Type B pancreatic cell (in vitro differentiated cells): ENCODE data around the gene TUBB2A. TPM values are rescaled to one million over a fixed set of nuclear protein-coding genes. Genes with fewer than 3 reads are reported as not detected.

Source experiments
- DNase-seq: peaks from one replicate; pipeline ENCODE4 v3.0.0; 2021; ENCODE audit warnings: mixed read lengths; ENCODE audit not compliant: unreplicated experiment; ENCODE audit errors: extremely low spot score
- H3K27ac Mint-ChIP-seq: 2 replicates; pipeline ENCODE4 v1.8.0; 2021; ENCODE audit warnings: mild to moderate bottlenecking, mixed read lengths
- H3K27me3 Mint-ChIP-seq: 2 replicates; pipeline ENCODE4 v1.8.0; 2021; ENCODE audit warnings: mixed read lengths
- H3K36me3 Mint-ChIP-seq: 2 replicates; pipeline ENCODE4 v1.8.0; 2021; ENCODE audit warnings: mixed read lengths
- H3K4me1 Mint-ChIP-seq: one replicate; pipeline ENCODE4 v1.8.0; 2021; ENCODE audit warnings: mixed read lengths; ENCODE audit not compliant: unreplicated experiment
- H3K4me3 Mint-ChIP-seq: 2 replicates; pipeline ENCODE4 v1.8.0; 2021; ENCODE audit warnings: mild to moderate bottlenecking, mixed read lengths
- H3K9me3 Mint-ChIP-seq: 2 replicates; pipeline ENCODE4 v1.8.0; 2021; ENCODE audit warnings: mixed read lengths
- CTCF ChIP-seq: fragments of 200-600 bp; sonication (generic); conservative IDR thresholded peaks from 2 replicates; pipeline ENCODE4 v1.5.0; 2021; ENCODE audit warnings: antibody characterized with exemption, mild to moderate bottlenecking
- total RNA-seq: library from RNA; stranded (reverse); gene quantifications from 2 replicates; pipeline ENCODE4 v1.2.1, GENCODE V29; 2021; ENCODE audit warnings: low replicate concordance

The TUBB2A gene
- total RNA-seq, 1 donor from 2014 or later, result 62.9 TPM

- no peak for DNase-seq
- Mint-ChIP-seq H3K9me3 (no peaks in the 10 kb centered on the region), H3K4me3 (no peak overlapping the region), H3K4me1 (no peaks in the 10 kb centered on the region), H3K27me3 (no peaks in the 10 kb centered on the region), H3K27ac (no peak overlapping the region), H3K36me3 (peaks cover 36% of the 10 kb centered on the region)
- TF ChIP-seq CTCF, result no peak
Observed at GRCh38 chr6:3131695-3132094, 25.6 kb downstream of the TUBB2A start.

- DNase-seq, result no peak
- Mint-ChIP-seq H3K4me1 (peaks cover 3% of the 10 kb centered on the region), H3K27me3 (no peaks in the 10 kb centered on the region), H3K27ac (no peak overlapping the region), H3K36me3 (peaks cover 26% of the 10 kb centered on the region), H3K4me3 (no peak overlapping the region), H3K9me3 (no peaks in the 10 kb centered on the region)
- no peak for TF ChIP-seq CTCF
Observed at GRCh38 chr6:3128356-3129108, 28.8 kb downstream of the TUBB2A start.

DNA sequence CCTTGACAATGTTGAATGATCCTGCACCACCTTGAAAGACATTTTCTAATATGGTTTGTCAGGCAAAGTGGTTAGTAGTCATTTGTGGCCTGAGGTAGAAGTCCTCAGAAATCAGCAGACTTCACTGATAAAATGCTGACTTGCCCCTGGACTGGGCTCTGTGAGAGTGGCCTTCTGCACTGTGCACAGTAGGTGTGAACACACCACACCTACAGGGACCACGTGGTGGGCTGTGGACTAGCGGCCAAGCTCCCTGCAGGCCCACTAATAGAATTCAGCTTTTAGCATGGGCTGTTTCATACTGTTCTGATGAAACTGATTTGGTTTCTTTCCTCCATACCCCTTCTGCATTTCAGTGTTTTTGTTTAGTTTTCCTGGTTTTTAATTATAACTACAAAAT lies 31.5 kb downstream of the TUBB2A start:
- DNase-seq, result no peak
- Mint-ChIP-seq H3K4me1 (peaks cover 11% of the 10 kb centered on the region), H3K27me3 (no peaks in the 10 kb centered on the region), H3K4me3 (no peak overlapping the region), H3K36me3 (peaks cover 10% of the 10 kb centered on the region), H3K9me3 (no peaks in the 10 kb centered on the region), H3K27ac (no peak overlapping the region)
- no peak for TF ChIP-seq CTCF

- DNase-seq, result no peak
- Mint-ChIP-seq H3K27ac (no peak overlapping the region), H3K36me3 (peaks cover 8% of the 10 kb centered on the region)
Observed at GRCh38 chr6:3124667-3125066, 32.7 kb downstream of the TUBB2A start.

GRCh38 chr6:3122823-3123182 lies 34.5 kb downstream of the TUBB2A start:
- Mint-ChIP-seq H3K9me3 (no peaks in the 10 kb centered on the region), H3K4me1 (peaks cover 28% of the 10 kb centered on the region), H3K27me3 (no peaks in the 10 kb centered on the region), H3K27ac (no peak overlapping the region), H3K4me3 (no peak overlapping the region), H3K36me3 (peaks cover 3% of the 10 kb centered on the region)
- no peak for TF ChIP-seq CTCF
- DNase-seq, result no peak

More at GRCh38 chr6:3124667-3125066, 32.7 kb downstream of the TUBB2A start:
- no peak for TF ChIP-seq CTCF
- peaks cover 19% of the 10 kb centered on the region for H3K4me1 Mint-ChIP-seq
- H3K9me3 Mint-ChIP-seq, result no peaks in the 10 kb centered on the region
- H3K27me3 Mint-ChIP-seq, result no peaks in the 10 kb centered on the region
- H3K4me3 Mint-ChIP-seq, result no peak overlapping the region
